ENCODE measurements around the gene ARPP21. TPM values are rescaled to one million over a fixed set of nuclear protein-coding genes. Genes with fewer than 3 reads are reported as not detected.

ARPP21 gene
- total and polyA plus RNA-seq, 2 donors (not counting 3 experiments of a cell fraction or from before 2014, with no cell fraction given) = not detected

- no TSS peak for BruUV-seq (replicated peaks)
- no peak overlapping the region for H3K4me3 ChIP-seq (replicated peaks in 1 of 3; ENCODE audit: insufficient read depth in 1 of 3, low read depth in 1 of 3, low read length in 3 of 3)
- H3K9me3 ChIP-seq (replicated peaks; ENCODE audit: control insufficient read depth, insufficient read depth, low read length) = no peaks in the 10 kb centered on the region
- H3K9me1 ChIP-seq (replicated peaks; ENCODE audit: control insufficient read depth, extremely low read depth, insufficient read depth, low read length) = no peaks in the 10 kb centered on the region
- no peaks in the 10 kb centered on the region for H3K27me3 ChIP-seq (ENCODE audit: control insufficient read depth in 2 of 2, insufficient read depth in 2 of 2, low read length in 2 of 2)
- POLR2A ChIA-PET = no interaction called here
- no peaks in the 10 kb centered on the region for H3K4me1 ChIP-seq (ENCODE audit: control insufficient read depth, extremely low read depth, insufficient read depth, low read length)
- H3K79me2 ChIP-seq (ENCODE audit: control insufficient read depth, insufficient read depth, low read length) = no peaks in the 10 kb centered on the region
- dilution Hi-C loops (cut with MboI; ENCODE audit: extremely low pct_ligation_motif_present, low sequenced_read_pairs) (no loop called here), intact Hi-C loops (cut with micrococcal nuclease) (no loop called here)
- H3K4me2 ChIP-seq (ENCODE audit: insufficient read depth, low read length) = no peak overlapping the region
- H3K36me3 ChIP-seq (ENCODE audit: control insufficient read depth in 2 of 2, extremely low read depth in 1 of 2, insufficient read depth in 2 of 2, low read length in 2 of 2) = no peaks in the 10 kb centered on the region
- no peak overlapping the region for H3K27ac ChIP-seq (ENCODE audit: insufficient read depth, low read depth, low read length)
- TF ChIP-seq, protein P1, sequence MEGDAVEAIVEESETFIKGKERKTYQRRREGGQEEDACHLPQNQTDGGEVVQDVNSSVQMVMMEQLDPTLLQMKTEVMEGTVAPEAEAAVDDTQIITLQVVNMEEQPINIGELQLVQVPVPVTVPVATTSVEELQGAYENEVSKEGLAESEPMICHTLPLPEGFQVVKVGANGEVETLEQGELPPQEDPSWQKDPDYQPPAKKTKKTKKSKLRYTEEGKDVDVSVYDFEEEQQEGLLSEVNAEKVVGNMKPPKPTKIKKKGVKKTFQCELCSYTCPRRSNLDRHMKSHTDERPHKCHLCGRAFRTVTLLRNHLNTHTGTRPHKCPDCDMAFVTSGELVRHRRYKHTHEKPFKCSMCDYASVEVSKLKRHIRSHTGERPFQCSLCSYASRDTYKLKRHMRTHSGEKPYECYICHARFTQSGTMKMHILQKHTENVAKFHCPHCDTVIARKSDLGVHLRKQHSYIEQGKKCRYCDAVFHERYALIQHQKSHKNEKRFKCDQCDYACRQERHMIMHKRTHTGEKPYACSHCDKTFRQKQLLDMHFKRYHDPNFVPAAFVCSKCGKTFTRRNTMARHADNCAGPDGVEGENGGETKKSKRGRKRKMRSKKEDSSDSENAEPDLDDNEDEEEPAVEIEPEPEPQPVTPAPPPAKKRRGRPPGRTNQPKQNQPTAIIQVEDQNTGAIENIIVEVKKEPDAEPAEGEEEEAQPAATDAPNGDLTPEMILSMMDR (IDR thresholded peaks at IDR 0.05; ENCODE audit: extremely low read depth in 1 of 2, insufficient read depth in 1 of 2, low read depth in 1 of 2, low read length in 2 of 2) = no peak
- no peak for TF ChIP-seq EZH2 (IDR thresholded peaks at IDR 0.05; ENCODE audit: borderline replicate concordance, low read depth, low read length, severe bottlenecking)
- TF ChIP-seq JUN (IDR thresholded peaks at IDR 0.05; ENCODE audit: borderline replicate concordance, insufficient read depth, insufficient read length, low read depth) = no peak
- TF ChIP-seq, protein P2, sequence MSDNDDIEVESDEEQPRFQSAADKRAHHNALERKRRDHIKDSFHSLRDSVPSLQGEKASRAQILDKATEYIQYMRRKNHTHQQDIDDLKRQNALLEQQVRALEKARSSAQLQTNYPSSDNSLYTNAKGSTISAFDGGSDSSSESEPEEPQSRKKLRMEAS (IDR thresholded peaks at IDR 0.05; ENCODE audit: insufficient read depth, insufficient read length) = no peak
- H2AFZ ChIP-seq (ENCODE audit: low read depth, low read length) = no peak overlapping the region
- no peak for DNase-seq (ENCODE audit: low read depth, low spot score)
- H4K20me1 ChIP-seq (replicated peaks; ENCODE audit: control insufficient read depth, extremely low read depth, insufficient read depth, low read length) = no peaks in the 10 kb centered on the region
- no peak for FAIRE-seq
- CTCF ChIA-PET = no interaction called here
- H3K9ac ChIP-seq (replicated peaks; ENCODE audit: extremely low read depth, insufficient read depth, low read length) = no peak overlapping the region
These were observed 98.2 kb downstream of the ARPP21 start for GRCh38 chr3:35737527-35737926.

All from endothelial cell of umbilical vein (primary cell).